Measurements from ENCODE around the gene RAB4A.

- TF ChIP-seq FOXM1 (IDR thresholded peaks at IDR 0.05; ENCODE audit: borderline replicate concordance, low read depth) (no peak), CEBPB (IDR thresholded peaks at IDR 0.05) (no peak), MAX (IDR thresholded peaks at IDR 0.05) (no peak), ZBTB7A (IDR thresholded peaks at IDR 0.05; ENCODE audit: low read depth) (no peak), EGR1 (IDR thresholded peaks at IDR 0.05) (no peak), YY1 (IDR thresholded peaks at IDR 0.05; ENCODE audit: low read depth) (no peak)
Observed at GRCh38 chr1:229228522-229228921, 42.4 kb upstream of the RAB4A start.
